Skeletal muscle satellite cell (primary cell): ENCODE measurements around the gene DCP1B.

Experiments
- H3K27me3 ChIP-seq: 2 replicates; pipeline ENCODE4 v1.7.0; 2013; ENCODE audit warnings: low read length; ENCODE audit not compliant: control insufficient read depth, insufficient read depth
- H3K36me3 ChIP-seq: 2 replicates; pipeline ENCODE4 v1.7.0; 2013; ENCODE audit warnings: mild to moderate bottlenecking, control low read depth, low read length; ENCODE audit not compliant: insufficient read depth
- H3K4me1 ChIP-seq: 2 replicates; pipeline ENCODE4 v1.7.0; 2013; ENCODE audit warnings: low read length; ENCODE audit not compliant: control insufficient read depth, insufficient read depth
- H3K4me2 ChIP-seq: 2 replicates; pipeline ENCODE4 v1.7.0; 2013; ENCODE audit warnings: mild to moderate bottlenecking, low read length
- H3K4me3 ChIP-seq: 2 replicates; pipeline ENCODE4 v1.7.0; 2013; ENCODE audit warnings: low read length
- H3K9ac ChIP-seq: 2 replicates; pipeline ENCODE4 v1.7.0; 2013; ENCODE audit warnings: mild to moderate bottlenecking, low read depth, low read length, moderate library complexity
- H3K9me3 ChIP-seq: replicated peaks from 2 replicates; pipeline ENCODE4 v1.7.0; 2013; ENCODE audit warnings: mild to moderate bottlenecking, control low read depth, low read length

DCP1B gene

DNA sequence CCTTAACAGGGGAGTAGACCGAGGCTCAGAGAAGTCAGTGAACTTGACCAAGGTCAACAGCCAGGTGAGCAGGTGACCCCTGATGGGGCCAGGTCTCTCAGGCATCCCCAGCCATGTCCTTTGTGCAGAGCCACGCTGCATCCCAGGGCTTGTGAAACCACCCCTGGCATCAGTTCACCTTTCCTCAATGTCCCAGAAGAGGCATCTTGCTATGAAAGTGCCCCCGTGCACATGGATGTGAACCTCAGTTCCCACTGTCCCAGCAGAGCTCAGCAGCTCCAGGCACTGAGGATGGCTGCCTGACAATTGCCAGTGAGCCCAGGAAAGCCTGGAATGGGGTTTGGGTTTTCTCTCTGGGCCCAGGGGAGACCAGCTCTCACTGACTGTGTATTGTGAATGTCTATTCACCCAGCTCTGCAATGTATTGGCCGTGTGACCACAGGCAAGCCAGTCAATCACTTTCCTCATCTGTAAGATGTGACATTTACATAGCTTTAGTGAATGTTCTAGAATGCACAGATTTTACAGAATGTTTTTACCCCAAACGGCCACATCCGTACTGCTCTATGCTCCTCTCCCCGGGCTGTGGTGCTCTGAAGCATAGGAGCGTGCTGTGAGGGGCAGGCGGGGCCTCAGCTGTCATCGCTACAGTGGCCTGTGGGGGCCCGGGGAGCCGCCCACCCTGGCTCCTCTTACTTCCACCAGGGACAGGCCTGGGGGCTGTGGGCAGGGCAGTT is 90.7 kb downstream of the DCP1B start:
- Histone ChIP-seq H3K4me1 (peaks cover 14% of the 10 kb centered on the region), H3K9me3 (no peaks in the 10 kb centered on the region), H3K4me3 (no peak overlapping the region), H3K9ac (no peak overlapping the region), H3K4me2 (no peak overlapping the region), H3K27me3 (peaks cover 42% of the 10 kb centered on the region), H3K36me3 (no peaks in the 10 kb centered on the region)

DNA sequence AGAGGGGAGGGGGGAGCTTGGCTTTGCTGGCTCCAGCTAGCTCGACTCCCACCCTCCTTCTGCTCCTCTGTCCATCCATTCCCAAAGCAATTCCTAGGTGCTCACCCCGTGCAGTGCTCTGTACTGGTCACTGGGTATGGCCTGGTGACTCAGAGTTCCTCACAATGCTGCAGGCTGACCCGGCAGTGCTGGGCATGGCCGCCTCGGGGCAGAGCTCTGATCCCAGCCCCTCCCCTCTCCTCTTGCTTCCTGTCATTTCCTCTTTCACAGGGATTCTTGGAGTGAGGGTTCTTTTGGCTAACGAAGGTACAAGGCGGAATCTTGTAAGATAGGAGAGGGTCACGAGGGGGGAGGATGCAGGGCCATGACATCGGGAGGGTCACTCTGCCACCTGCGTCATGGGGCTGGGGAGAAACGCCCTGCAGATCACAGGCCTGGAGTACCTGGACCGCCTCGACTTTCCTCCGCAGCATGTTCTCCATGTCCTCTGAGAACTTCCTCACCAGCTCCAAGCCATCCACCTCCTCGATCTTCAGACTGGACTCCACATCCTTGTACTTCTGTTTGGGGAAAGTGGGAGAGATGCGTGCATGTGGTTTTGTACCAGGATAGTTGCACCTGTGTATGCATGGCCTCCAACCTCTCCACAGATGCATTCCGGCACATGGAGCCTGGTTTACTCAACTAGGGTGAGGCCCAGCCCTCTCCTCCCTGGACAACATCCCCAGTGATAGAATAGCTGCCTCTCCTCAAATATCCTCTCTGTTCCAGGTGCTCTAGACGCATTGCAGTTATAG is 91.5 kb downstream of the DCP1B start:
- H3K9ac ChIP-seq: no peak overlapping the region
- H3K36me3 ChIP-seq: no peaks in the 10 kb centered on the region

DNA sequence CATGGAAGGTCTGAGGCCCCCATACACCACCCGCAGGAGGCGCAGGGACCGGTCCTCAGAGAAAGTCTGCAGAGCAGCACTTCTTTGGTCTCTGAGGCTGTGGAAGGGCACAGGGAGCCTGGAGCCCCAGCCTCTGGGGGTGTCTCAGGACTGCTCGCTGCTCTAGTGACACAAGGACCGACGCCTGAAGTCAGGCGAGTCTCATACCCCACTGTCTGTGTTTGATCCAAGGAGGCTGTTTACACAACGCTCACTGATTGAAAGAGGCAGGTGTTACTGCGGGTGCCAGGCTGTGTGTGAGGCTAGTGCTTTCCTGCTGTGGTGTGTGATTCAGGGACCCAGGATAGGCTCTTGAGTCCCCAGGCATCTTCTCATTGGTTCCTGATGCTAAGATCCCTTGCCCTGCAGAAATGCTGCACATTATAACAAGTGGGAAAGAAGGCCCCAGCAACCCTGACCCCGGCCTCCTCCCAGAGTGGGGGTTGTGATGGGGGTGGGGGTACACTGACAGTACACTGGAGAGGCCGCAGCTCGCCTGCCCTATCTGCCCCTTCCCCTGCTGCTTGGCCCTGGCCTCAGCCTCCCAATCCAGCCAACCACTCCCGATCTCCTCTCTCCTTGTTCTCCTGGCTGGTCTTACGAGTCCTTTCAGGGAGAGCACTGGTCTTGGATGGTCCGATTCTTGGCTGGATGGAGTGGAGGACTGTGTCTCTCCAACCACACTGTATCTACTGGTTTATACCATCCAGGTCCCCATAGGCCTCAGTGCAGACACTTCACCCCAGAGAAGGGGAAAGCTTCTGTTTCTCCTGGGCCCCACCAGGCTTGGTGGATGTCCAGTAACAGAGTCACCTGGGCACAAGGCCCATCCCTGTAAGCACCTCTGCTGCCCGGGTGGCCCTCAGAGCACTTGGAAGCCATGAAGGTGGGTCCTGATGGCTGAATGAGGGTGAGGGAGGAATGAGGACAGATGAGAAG is 92.4 kb downstream of the DCP1B start:
- Histone ChIP-seq H3K27me3 (peaks cover 29% of the 10 kb centered on the region), H3K4me3 (no peak overlapping the region), H3K9ac (no peak overlapping the region), H3K4me2 (no peak overlapping the region), H3K9me3 (no peaks in the 10 kb centered on the region), H3K36me3 (no peaks in the 10 kb centered on the region), H3K4me1 (peaks cover 14% of the 10 kb centered on the region)

More for the DNA sequence above, 91.5 kb downstream of the DCP1B start:
- no peaks in the 10 kb centered on the region for H3K9me3 ChIP-seq
- H3K4me2 ChIP-seq: no peak overlapping the region
- H3K4me1 ChIP-seq: peaks cover 14% of the 10 kb centered on the region
- H3K4me3 ChIP-seq: no peak overlapping the region
- H3K27me3 ChIP-seq: peaks cover 38% of the 10 kb centered on the region

DNA sequence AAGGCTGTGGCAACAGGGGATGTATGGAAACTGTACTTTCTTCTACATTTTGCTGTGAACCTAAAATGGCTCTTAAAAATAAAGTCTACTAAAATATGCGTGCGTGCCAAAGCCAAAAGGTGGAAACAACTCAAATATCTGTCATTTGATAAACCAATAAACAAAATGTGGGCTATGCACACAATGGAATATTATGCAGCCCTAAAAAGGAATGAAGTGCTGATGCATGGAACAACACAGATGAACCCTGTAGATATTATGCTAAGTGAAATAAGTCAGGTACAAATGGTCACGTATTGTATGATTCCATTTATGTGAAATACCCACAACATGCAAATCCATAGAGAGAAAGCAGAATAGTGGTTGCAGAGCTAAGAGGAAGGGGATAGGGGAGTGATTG is 93.8 kb downstream of the DCP1B start:
- no peak overlapping the region for H3K9ac ChIP-seq
- H3K4me2 ChIP-seq: no peak overlapping the region

DNA sequence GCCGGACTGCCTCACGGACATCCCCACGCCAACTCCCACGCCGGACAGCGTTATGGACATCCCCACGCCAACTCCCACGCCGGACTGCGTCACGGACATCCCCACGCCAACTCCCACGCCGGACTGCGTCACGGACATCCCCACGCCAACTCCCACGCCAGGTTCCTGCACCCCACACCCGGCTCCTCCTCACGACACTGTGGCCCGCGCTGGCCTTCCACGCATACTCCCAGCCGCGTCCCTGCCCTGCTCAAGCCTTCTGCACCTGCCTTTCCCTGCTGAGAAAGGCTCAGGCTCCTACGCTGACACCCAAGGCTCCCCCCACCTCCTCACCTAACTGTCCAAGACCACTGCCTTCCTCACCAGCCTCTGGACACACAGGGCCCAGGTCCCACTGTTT is 95.5 kb downstream of the DCP1B start:
- Histone ChIP-seq H3K9me3 (peaks cover 3% of the 10 kb centered on the region), H3K4me2 (no peak overlapping the region), H3K9ac (no peak overlapping the region), H3K4me1 (peaks cover 14% of the 10 kb centered on the region), H3K27me3 (peaks cover 5% of the 10 kb centered on the region), H3K36me3 (no peaks in the 10 kb centered on the region), H3K4me3 (no peak overlapping the region)

More for the DNA sequence above, 93.8 kb downstream of the DCP1B start:
- Histone ChIP-seq H3K27me3 (peaks cover 15% of the 10 kb centered on the region), H3K9me3 (no peaks in the 10 kb centered on the region), H3K4me1 (peaks cover 14% of the 10 kb centered on the region), H3K4me3 (no peak overlapping the region), H3K36me3 (no peaks in the 10 kb centered on the region)

DNA sequence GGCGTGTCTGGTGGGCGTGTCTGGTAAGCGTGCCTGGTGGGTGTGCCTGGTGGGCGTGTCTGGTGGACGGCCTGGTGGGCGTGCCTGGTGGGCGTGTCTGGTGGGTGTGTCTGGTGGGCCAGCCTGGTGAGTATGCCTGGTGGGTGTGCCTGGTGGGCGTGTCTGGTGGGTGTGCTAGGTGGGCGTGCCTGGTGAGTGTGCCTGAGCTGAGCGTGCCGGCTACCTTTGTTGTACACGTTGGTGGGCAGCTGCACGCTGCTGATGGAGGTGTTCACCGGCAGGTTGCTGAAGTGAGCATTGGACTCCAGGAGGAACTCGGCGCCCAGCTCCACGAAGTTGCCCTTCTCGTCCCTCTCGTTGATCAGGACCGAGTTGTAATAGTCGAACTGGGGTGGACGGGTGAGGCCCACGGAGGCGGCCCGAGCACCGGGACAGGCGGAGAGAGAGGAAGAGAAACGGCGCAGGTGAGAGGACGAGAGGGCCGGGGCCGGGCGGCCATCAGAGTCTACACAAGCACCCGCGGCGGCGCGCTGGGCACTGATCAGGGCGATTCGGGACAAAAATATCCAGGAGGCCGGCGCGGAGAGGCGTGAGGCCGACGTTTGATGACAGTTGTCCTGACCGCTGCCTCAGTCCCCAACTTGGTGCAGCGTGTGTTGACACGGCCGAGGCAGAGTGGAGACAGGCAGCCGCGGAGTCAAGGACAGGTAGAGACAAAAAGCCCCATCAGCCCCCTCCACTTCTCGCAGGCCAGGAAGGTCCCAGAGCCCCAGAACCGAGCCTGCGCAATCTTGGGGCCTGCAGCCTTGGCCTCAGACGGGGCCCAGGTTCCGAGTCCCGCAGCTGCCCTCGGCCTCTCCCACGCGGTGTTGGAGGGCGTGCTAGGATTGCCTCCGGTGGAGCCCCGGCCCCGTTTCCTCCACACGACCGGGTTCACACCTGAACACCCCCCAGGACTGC is 96.3 kb downstream of the DCP1B start:
- peaks cover 3% of the 10 kb centered on the region for H3K9me3 ChIP-seq
- peaks cover 14% of the 10 kb centered on the region for H3K4me1 ChIP-seq
- no peak overlapping the region for H3K4me3 ChIP-seq
- H3K4me2 ChIP-seq: no peak overlapping the region
- H3K36me3 ChIP-seq: no peaks in the 10 kb centered on the region
- H3K9ac ChIP-seq: no peak overlapping the region
- peaks cover 5% of the 10 kb centered on the region for H3K27me3 ChIP-seq

DNA sequence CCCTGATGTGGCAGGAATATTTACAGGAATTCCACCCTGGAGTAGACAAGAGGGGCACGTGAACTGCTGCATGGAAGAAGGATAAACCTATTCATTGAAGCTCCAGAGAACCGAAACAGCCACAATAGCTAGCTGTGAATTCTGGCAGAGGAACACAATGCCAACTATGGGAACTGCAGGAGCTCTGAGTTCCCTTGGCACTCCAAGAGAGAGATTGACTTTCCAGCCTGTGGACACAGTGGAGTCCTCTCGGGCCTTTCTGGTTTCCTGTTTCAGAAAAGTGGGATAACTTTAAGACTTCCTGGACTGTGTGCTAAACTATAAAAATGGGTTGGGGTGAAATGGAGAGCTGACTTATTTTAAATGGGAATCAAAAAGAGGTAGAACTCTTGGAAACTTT is 97.7 kb downstream of the DCP1B start:
- Histone ChIP-seq H3K4me2 (no peak overlapping the region), H3K4me1 (peaks cover 4% of the 10 kb centered on the region), H3K9ac (no peak overlapping the region), H3K9me3 (peaks cover 3% of the 10 kb centered on the region), H3K27me3 (peaks cover 8% of the 10 kb centered on the region), H3K4me3 (no peak overlapping the region), H3K36me3 (no peaks in the 10 kb centered on the region)

DNA sequence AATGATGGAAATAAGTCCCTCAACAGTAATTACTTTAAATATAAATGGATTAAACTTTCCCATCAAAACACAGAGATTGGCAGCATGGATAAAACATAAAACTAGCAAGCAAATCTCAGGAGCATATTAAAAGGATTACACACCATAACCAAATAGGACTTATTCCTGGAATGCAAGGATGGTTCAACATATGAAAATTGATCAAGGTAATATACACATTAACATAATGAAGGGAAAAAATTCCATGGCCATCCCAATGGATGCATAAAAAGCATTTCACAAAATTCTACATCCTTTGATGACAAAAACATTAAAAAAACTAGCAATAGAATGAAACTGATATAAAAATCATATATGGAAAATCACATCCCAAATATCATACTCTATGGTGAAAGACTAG is 99.4 kb downstream of the DCP1B start:
- no peaks in the 10 kb centered on the region for H3K36me3 ChIP-seq

DNA sequence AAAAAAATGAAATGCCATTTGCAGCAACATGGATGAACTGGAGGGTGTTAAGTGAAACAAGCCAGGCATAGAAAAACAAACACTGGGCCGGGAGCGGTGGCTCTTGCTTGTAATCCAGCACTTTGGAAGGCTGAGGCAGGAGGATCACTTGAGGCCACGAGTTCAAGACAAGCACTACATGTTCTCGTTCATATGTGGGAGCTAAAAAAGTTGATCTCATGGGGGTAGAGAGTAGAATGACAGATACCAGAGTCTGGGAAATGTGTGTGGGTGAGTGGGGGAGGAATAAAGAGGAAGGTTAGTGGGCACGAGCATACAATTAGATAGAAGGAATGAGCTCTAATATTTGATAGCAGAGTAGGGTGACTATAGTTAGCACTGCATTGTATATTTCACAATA is 107.3 kb downstream of the DCP1B start:
- Histone ChIP-seq H3K4me1 (no peaks in the 10 kb centered on the region), H3K36me3 (no peaks in the 10 kb centered on the region), H3K9ac (no peak overlapping the region), H3K4me2 (no peak overlapping the region), H3K4me3 (no peak overlapping the region), H3K9me3 (no peaks in the 10 kb centered on the region), H3K27me3 (peaks cover 53% of the 10 kb centered on the region)

More for the DNA sequence above, 99.4 kb downstream of the DCP1B start:
- H3K4me1 ChIP-seq: no peaks in the 10 kb centered on the region
- H3K9ac ChIP-seq: no peak overlapping the region
- peaks cover 3% of the 10 kb centered on the region for H3K9me3 ChIP-seq
- peaks cover 13% of the 10 kb centered on the region for H3K27me3 ChIP-seq
- H3K4me2 ChIP-seq: no peak overlapping the region
- no peak overlapping the region for H3K4me3 ChIP-seq
